Spleen (tissue), 11 donors: Measurements from ENCODE around the gene PHPT1. TPM values are rescaled to one million over a fixed set of nuclear protein-coding genes. Genes with fewer than 3 reads are reported as not detected.

Experiments used
- DNase-seq: peaks from one replicate; pipeline ENCODE4 v3.0.0-alpha.2; 2020
- H3K27ac ChIP-seq, 8 donors: fragments of 200-600 bp; sonication (generic) in 7 of 8; 1 replicate in 4 of 8; 2 replicates in 4 of 8; pipeline versions ENCODE4 v1.5.0 to v1.8.0; 2016 to 2021; ENCODE audit warnings: inconsistent platforms in 4 of 8, mild to moderate bottlenecking in 4 of 8, moderate library complexity in 1 of 8
- H3K27me3 ChIP-seq, 7 donors: fragments of 200-600 bp; sonication (generic) in 6 of 7; replicated peaks in 1 of 7; 1 replicate in 4 of 7; 2 replicates in 3 of 7; pipeline versions ENCODE4 v1.5.0 to v1.8.0; 2016 to 2021; ENCODE audit warnings: inconsistent platforms in 3 of 7, mild to moderate bottlenecking in 1 of 7
- H3K36me3 ChIP-seq, 6 donors: fragments of 200-600 bp; sonication (generic) in 5 of 6; 1 replicate in 4 of 6; 2 replicates in 2 of 6; pipeline versions ENCODE4 v1.5.0 to v1.8.0; 2016 to 2021; ENCODE audit warnings: inconsistent platforms in 2 of 6
- H3K4me1 ChIP-seq, 6 donors: fragments of 200-600 bp; sonication (generic) in 5 of 6; 1 replicate in 3 of 6; 2 replicates in 3 of 6; pipeline versions ENCODE4 v1.5.0 to v1.8.0; 2016 to 2021; ENCODE audit warnings: inconsistent platforms in 3 of 6
- H3K4me3 ChIP-seq, 8 donors: fragments of 200-600 bp; sonication (generic) in 7 of 8; 1 replicate in 4 of 8; 2 replicates in 4 of 8; pipeline versions ENCODE4 v1.5.0 to v1.8.0; 2016 to 2021; ENCODE audit warnings: inconsistent platforms in 4 of 8, mild to moderate bottlenecking in 4 of 8, moderate library complexity in 2 of 8
- H3K9me3 ChIP-seq, 8 donors: fragments of 200-600 bp; sonication (generic) in 7 of 8; 1 replicate in 4 of 8; 2 replicates in 4 of 8; pipeline versions ENCODE4 v1.5.0 to v1.8.0; 2016 to 2021; ENCODE audit warnings: inconsistent platforms in 4 of 8
- POLR2A ChIP-seq, 3 donors: fragments of 450-650 bp; IDR thresholded peaks; one replicate each; pipeline ENCODE4 v1.5.1; 2017; ENCODE audit warnings: antibody characterized with exemption in 3 of 3, mild to moderate bottlenecking in 1 of 3
- POLR2AphosphoS5 ChIP-seq, 3 donors: sonication (generic); formaldehyde crosslinking; IDR thresholded peaks; one replicate each; pipeline ENCODE4 v1.5.1; 2017; ENCODE audit warnings: antibody characterized with exemption in 3 of 3
- whole genome bisulfite sequencing, 5 donors: extraction: QIAGEN DNeasy Blood & Tissue Kit in 3 of 5; methylation state at CpG; one replicate each; pipeline versions ENCODE4 v1.1.5 to v1.1.7; 2013 to 2018; 5-methylcytosine and 5-hydroxymethylcytosine counted together
- intact Hi-C: fragments of 100-400 bp; cut with DNase I; formaldehyde crosslinking; loops from one replicate; pipeline ENCODE4 v1.15.0; 2023; ENCODE audit warnings: low total_unique reads
- polyA plus RNA-seq, 3 donors: library from polyadenylated mRNA; stranded (reverse); fragments of 200-250 nt; gene quantifications; one replicate each; pipeline ENCODE4 v1.2.1, GENCODE V29; 2013
- total RNA-seq, 7 donors: library from RNA; depleted of rRNA in 3 of 7; stranded (reverse); fragments of >200 nt in 3 of 7; fragmentation: NEBNext Ultra II Directional in 4 of 7; extraction: Animal tissue kit (Norgen Biotek cat#: 25700) in 4 of 7; gene quantifications; one replicate each; pipeline versions ENCODE4 v1.1.0 to v1.2.1, GENCODE V29; 2016 to 2021
- TF ChIP-seq, protein P1 (sequence below), 11 experiments: fragments of 200-600 bp in 7 of 11; fragments of 450-650 bp in 4 of 11; sonication (generic) in 4 of 11; IDR thresholded peaks in 8 of 11; conservative IDR thresholded peaks in 3 of 11; 1 replicate in 7 of 11; 2 replicates in 4 of 11; pipeline versions ENCODE4 v1.4.0 to v1.8.0; 2016 to 2021; ENCODE audit warnings: antibody characterized with exemption in 11 of 11, inconsistent platforms in 4 of 11, mild to moderate bottlenecking in 1 of 11
- donor health status: healthy with polysubstance abuse.
- donor health status: DM: no; HTN: no; CAD: no; lungs with moderate emphysema.
- donor health status: DM: no; HTN: no; CAD: no.
- donor health status: Bipolar disorder and iron deficiency.
- donor health status: healthy.
- donor health status: DM: no; HTN: no; CAD: no.
- donor health status: DM: yes; HTN: yes; CAD: no.

The PHPT1 gene
- total and polyA plus RNA-seq, 10 donors = 32.3 to 117 (median 65.8) TPM

GRCh38 chr9:136858844-136859757 lies 9.9 kb downstream of the PHPT1 start:
- peak in 2 of 3 donors; percentile 32 to 36 for TF ChIP-seq POLR2AphosphoS5 (IDR thresholded peaks at IDR 0.05)
- TF ChIP-seq, protein P1, sequence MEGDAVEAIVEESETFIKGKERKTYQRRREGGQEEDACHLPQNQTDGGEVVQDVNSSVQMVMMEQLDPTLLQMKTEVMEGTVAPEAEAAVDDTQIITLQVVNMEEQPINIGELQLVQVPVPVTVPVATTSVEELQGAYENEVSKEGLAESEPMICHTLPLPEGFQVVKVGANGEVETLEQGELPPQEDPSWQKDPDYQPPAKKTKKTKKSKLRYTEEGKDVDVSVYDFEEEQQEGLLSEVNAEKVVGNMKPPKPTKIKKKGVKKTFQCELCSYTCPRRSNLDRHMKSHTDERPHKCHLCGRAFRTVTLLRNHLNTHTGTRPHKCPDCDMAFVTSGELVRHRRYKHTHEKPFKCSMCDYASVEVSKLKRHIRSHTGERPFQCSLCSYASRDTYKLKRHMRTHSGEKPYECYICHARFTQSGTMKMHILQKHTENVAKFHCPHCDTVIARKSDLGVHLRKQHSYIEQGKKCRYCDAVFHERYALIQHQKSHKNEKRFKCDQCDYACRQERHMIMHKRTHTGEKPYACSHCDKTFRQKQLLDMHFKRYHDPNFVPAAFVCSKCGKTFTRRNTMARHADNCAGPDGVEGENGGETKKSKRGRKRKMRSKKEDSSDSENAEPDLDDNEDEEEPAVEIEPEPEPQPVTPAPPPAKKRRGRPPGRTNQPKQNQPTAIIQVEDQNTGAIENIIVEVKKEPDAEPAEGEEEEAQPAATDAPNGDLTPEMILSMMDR (IDR thresholded peaks at IDR 0.05 in 8 of 11, conservative IDR thresholded peaks at IDR 0.05 in 3 of 11) = no peak
- TF ChIP-seq POLR2A (IDR thresholded peaks at IDR 0.05) = no peak
- peaks cover 0 to 72% (median 37%) of the 10 kb centered on the region in 6 donors for H3K36me3 ChIP-seq
- peak; percentile 67 for DNase-seq
- no peaks in the 10 kb centered on the region for H3K27me3 ChIP-seq
- H3K4me3 ChIP-seq = no peak overlapping the region
- H3K27ac ChIP-seq = peak overlapping the region in 1 of 8 donors; percentile 11
- intact Hi-C loops = no loop called here
- H3K4me1 ChIP-seq = peaks cover 0 to 60% (median 24%) of the 10 kb centered on the region in 6 donors
- H3K9me3 ChIP-seq = no peaks in the 10 kb centered on the region
- WGBS, 5 donors = 77 to 87% (median 85%) methylated on average over 11 to 20 of the region's 20 CpGs

DNA sequence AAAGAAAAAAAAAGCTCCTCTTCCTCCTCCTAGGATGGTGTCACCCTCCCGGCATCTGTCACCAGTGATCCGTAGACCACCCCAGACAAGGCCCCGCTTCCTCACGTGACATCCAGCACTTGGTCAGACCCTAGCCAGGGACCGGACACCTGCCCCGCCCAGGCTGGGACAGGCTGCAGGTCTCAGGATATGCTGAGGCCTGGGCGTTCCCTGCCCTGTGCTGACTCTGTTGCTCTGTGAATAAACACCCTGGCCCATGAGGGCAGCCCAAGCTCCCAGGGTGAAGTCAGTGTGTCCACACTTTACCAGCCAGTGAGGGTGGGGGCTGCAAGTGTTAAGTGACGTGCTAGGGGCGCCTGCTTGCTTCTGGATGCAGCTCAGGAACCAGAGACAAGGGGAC lies 11.3 kb downstream of the PHPT1 start:
- DNase-seq = peak; percentile 62
- no peaks in the 10 kb centered on the region for H3K9me3 ChIP-seq
- intact Hi-C loops = no loop called here
- H3K27ac ChIP-seq = peak overlapping the region in 2 of 8 donors; percentile 12 to 27
- H3K4me3 ChIP-seq = no peak overlapping the region
- peaks cover 12 to 61% (median 26%) of the 10 kb centered on the region in 6 donors for H3K4me1 ChIP-seq
- TF ChIP-seq POLR2A (IDR thresholded peaks at IDR 0.05) = no peak
- TF ChIP-seq, protein P1 (IDR thresholded peaks at IDR 0.05 in 8 of 11, conservative IDR thresholded peaks at IDR 0.05 in 3 of 11) = no peak
- no peak for TF ChIP-seq POLR2AphosphoS5 (IDR thresholded peaks at IDR 0.05)
- peaks cover 0 to 77% (median 40%) of the 10 kb centered on the region in 6 donors for H3K36me3 ChIP-seq
- no peaks in the 10 kb centered on the region for H3K27me3 ChIP-seq
- WGBS, 5 donors = 84 to 95% (median 90%) methylated on average over 7 to 9 of the region's 9 CpGs

GRCh38 chr9:136860933-136861873 lies 12.0 kb downstream of the PHPT1 start:
- Histone ChIP-seq H3K4me1 (peaks cover 12 to 57% (median 26%) of the 10 kb centered on the region in 6 donors), H3K27me3 (no peaks in the 10 kb centered on the region), H3K9me3 (no peaks in the 10 kb centered on the region), H3K36me3 (peaks cover 0 to 77% (median 40%) of the 10 kb centered on the region in 6 donors), H3K4me3 (no peak overlapping the region), H3K27ac (peak overlapping the region in 2 of 8 donors; percentile 12 to 27)
- 93 to 97% (median 94%) methylated on average over 16 to 22 of the region's 22 CpGs for WGBS, 5 donors
- intact Hi-C loops = no loop called here
- DNase-seq = peak; percentile 68
- TF ChIP-seq, protein P1 (IDR thresholded peaks at IDR 0.05 in 8 of 11, conservative IDR thresholded peaks at IDR 0.05 in 3 of 11) = no peak
- TF ChIP-seq POLR2AphosphoS5 (IDR thresholded peaks at IDR 0.05) = peak in 1 of 3 donors; percentile 53
